GM23338 (cell line): ENCODE data around the gene AP3D1. TPM values are rescaled to one million over a fixed set of nuclear protein-coding genes. Genes with fewer than 3 reads are reported as not detected.

Source experiments
- polyA plus RNA-seq: library from polyadenylated mRNA; unstranded; fragments of >200 nt; fragmentation: Nextera tagmentation; extraction: Ambion mirVana; gene quantifications from 2 replicates; pipeline ENCODE4 v1.2.1, GENCODE V29; 2016
- total RNA-seq: library from RNA; depleted of rRNA; stranded (reverse); fragments of >200 nt; shearing (Covaris generic); gene quantifications from 2 replicates; pipeline ENCODE4 v1.2.3, GENCODE V29; 2014; rRNA removed

Gene AP3D1
- total and polyA plus RNA-seq, 2 experiments from 2014 or later, result 101 to 236 TPM

Other genes starting within 250 kb of the AP3D1 start
- 10.6 and 12.4 TPM in 2 replicates for gene ADAT3, start 246.2 kb downstream of the AP3D1 start, total RNA-seq
- 7.8 and 7.9 TPM in 2 replicates for gene ADAT3, start 246.2 kb downstream of the AP3D1 start, polyA plus RNA-seq
- 87.0 and 106 TPM in 2 replicates for gene SCAMP4, start 246.2 kb downstream of the AP3D1 start, total RNA-seq
- 35.5 and 39.4 TPM in 2 replicates for gene SCAMP4, start 246.2 kb downstream of the AP3D1 start, polyA plus RNA-seq
- gene CSNK1G2, start 210.4 kb downstream of the AP3D1 start, total RNA-seq, result 113 and 147 TPM in 2 replicates
- gene CSNK1G2, start 210.4 kb downstream of the AP3D1 start, polyA plus RNA-seq, result 39.6 and 55.9 TPM in 2 replicates
- gene BTBD2, start 135.9 kb downstream of the AP3D1 start, total RNA-seq, result 106 and 130 TPM in 2 replicates
- 23.8 and 27.2 TPM in 2 replicates for gene BTBD2, start 135.9 kb downstream of the AP3D1 start, polyA plus RNA-seq
- gene MKNK2, start 100.3 kb downstream of the AP3D1 start, total RNA-seq, result 123 and 159 TPM in 2 replicates
- 71.0 and 106 TPM in 2 replicates for gene MKNK2, start 100.3 kb downstream of the AP3D1 start, polyA plus RNA-seq
- gene MOB3A, start 55.2 kb downstream of the AP3D1 start, total RNA-seq, result 5.9 and 9.4 TPM in 2 replicates
- gene MOB3A, start 55.2 kb downstream of the AP3D1 start, polyA plus RNA-seq, result 2.9 TPM in 2 replicates
- gene IZUMO4, start 54.7 kb downstream of the AP3D1 start, total RNA-seq, result 2.2 and 2.6 TPM in 2 replicates
- gene IZUMO4, start 54.7 kb downstream of the AP3D1 start, polyA plus RNA-seq, result 0.57 and 0.82 TPM in 2 replicates
- gene DOT1L, start 12.4 kb upstream of the AP3D1 start, total RNA-seq, result 23.4 and 40.6 TPM in 2 replicates
- 25.5 and 31.0 TPM in 2 replicates for gene DOT1L, start 12.4 kb upstream of the AP3D1 start, polyA plus RNA-seq
- 175 and 210 TPM in 2 replicates for gene PLEKHJ1, start 84.8 kb upstream of the AP3D1 start, total RNA-seq
- gene PLEKHJ1, start 84.8 kb upstream of the AP3D1 start, polyA plus RNA-seq, result 142 and 146 TPM in 2 replicates
- gene SF3A2, start 85.3 kb upstream of the AP3D1 start, total RNA-seq, result 79.1 and 128 TPM in 2 replicates
- 67.7 and 76.0 TPM in 2 replicates for gene SF3A2, start 85.3 kb upstream of the AP3D1 start, polyA plus RNA-seq
- 2.6 and 6.8 TPM in 2 replicates for gene AMH, start 97.8 kb upstream of the AP3D1 start, total RNA-seq
- 1.4 and 1.9 TPM in 2 replicates for gene AMH, start 97.8 kb upstream of the AP3D1 start, polyA plus RNA-seq
- gene JSRP1, start 104.9 kb upstream of the AP3D1 start, total RNA-seq, result 2.4 and 4.5 TPM in 2 replicates
- 3.1 and 3.7 TPM in 2 replicates for gene JSRP1, start 104.9 kb upstream of the AP3D1 start, polyA plus RNA-seq
- gene PEAK3, start 130.6 kb upstream of the AP3D1 start, total RNA-seq, result not detected in 2 replicates
- not detected in 2 replicates for gene PEAK3, start 130.6 kb upstream of the AP3D1 start, polyA plus RNA-seq
- gene LINGO3, start 156.6 kb upstream of the AP3D1 start, total RNA-seq, result 0.45 and 1.9 TPM in 2 replicates
- 0.29 and 0.40 TPM in 2 replicates for gene LINGO3, start 156.6 kb upstream of the AP3D1 start, polyA plus RNA-seq
- gene LSM7, start 177.0 kb upstream of the AP3D1 start, total RNA-seq, result 197 and 299 TPM in 2 replicates
- gene LSM7, start 177.0 kb upstream of the AP3D1 start, polyA plus RNA-seq, result 409 and 434 TPM in 2 replicates
- 51.0 and 53.3 TPM in 2 replicates for gene SPPL2B, start 177.1 kb upstream of the AP3D1 start, total RNA-seq
- 21.1 and 23.5 TPM in 2 replicates for gene SPPL2B, start 177.1 kb upstream of the AP3D1 start, polyA plus RNA-seq
- gene TMPRSS9, start 208.7 kb upstream of the AP3D1 start, total RNA-seq, result 0.16 and 0.28 TPM in 2 replicates
- 0.05 and 0.38 TPM in 2 replicates for gene TMPRSS9, start 208.7 kb upstream of the AP3D1 start, polyA plus RNA-seq